GM19452 (cell line): ENCODE data around the gene KCNMA1.

Experiments used
- ATAC-seq: cut with Tn5 transposase; IDR thresholded peaks from one replicate; pipeline ENCODE4 v1.9.1; 2021; ENCODE audit not compliant: unreplicated experiment

The KCNMA1 gene

DNA sequence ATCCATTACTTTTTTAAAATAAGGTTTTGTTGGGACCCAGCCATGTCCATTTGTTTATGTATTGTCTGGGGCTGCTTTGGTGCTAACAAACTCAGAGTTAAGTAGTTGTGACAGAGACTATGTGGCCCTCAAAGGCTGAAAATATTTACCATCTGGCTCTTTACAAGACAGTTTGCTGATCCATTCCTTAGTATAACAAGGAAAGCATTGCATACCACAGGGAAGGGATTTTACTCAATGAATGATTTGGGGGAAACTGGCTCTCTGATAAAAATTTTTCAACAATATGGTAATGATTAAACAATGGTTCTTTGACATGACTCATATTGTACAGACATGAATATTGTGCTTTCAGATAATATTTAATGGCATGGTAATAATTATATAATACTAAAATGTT is 738.1 kb downstream of the KCNMA1 start:
- no peak for ATAC-seq

- ATAC-seq, result no peak
Observed at GRCh38 chr10:76892766-76893479, 744.7 kb downstream of the KCNMA1 start.

- ATAC-seq, result no peak
Observed at GRCh38 chr10:76887223-76888010, 750.2 kb downstream of the KCNMA1 start.

DNA sequence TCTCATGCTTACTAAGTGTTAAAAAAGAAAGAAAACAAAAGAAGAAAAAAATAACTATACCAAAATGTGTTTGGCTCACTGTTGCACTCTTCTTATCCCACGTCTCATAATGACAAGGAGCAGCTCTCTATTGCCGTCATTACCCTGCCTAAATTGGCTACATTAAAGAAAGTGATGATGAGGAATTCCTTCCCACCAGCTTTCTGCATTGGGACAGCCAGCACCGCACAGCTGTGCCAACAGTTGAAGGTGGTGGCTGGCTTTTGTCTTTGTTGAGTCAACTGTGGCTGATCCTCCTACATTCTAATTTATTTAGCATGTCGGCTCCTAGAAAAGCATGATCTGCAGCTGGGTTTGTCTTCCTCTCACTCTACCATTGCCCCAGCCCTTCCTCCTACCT is 751.8 kb downstream of the KCNMA1 start:
- no peak for ATAC-seq

- ATAC-seq, result no peak
Observed at GRCh38 chr10:76884673-76885275, 752.8 kb downstream of the KCNMA1 start.

DNA sequence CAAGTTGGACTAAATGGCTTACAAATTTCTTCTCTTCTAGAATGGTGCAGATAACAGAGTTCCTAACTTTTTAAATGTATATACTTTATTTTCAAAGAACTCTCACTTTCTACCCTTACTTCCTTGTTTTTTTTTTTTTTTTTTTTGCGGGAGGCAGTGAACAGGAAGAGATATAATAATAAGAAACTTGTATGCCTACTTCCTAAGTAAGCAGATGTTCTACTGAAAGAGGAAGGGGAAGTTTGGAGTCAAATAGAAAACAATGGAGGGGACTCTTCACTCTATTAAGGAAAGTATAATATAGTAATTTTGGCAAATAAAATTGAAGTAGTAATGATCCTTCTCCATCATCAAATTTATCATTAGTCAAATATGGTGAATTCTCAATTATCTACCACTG is 754.0 kb downstream of the KCNMA1 start:
- no peak for ATAC-seq

DNA sequence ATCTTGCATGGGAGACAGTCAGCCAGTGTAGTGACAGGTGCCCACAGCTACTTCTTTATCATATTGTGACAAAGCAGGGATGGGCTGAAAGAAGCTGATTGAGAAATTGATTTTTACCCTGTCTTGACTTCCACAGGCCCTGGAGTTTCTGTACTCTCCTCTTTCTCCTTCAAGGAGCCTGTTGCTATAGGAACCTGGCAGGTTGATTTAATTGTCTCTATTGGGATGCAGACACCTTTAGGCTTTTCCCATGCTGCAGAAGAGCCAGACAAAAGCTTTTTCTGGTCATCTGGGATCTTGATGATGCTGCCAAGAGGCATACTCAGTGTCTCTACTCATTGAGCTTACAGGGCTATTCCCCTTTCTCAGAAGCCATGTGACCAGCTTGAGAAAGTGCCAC is 754.8 kb downstream of the KCNMA1 start:
- no peak for ATAC-seq

GRCh38 chr10:76882245-76882644 is 755.4 kb downstream of the KCNMA1 start:
- peak; percentile 51 for ATAC-seq

DNA sequence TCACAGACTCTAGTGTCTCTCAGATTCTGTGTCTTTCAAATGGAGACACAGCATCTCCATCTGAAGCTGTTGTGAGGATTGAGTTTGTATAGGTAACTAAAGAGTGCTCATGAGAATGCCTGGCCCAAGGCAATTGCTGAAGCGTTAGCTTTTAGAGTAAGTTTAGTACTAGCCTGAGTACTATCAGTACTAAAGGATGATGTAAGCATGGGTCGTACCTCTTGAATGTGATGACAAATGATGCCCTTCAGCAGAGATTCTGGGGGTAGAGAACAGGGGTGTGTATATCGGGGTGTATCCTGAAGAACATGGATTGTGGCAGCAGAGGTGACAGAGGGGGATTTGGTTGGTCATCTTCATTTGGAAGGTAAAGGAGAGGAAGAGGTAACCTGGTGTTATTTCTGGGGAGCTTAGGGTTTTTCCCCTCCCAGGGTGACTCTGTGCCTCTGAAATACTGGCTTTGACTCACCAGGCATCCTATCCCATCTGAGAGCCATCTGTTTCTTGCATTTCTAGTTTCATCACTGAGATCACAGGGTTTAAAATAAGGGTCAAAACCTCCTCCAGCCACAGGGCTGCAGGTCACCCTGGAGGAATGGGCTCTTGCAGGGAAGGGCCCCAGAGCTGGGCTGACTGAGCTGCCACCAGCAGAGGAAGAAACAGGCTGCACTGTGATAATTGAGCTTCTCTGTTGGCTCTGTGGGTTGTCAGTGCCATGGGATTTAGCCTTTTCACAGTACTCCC is 756.0 kb downstream of the KCNMA1 start:
- ATAC-seq, result peak; percentile 78

- ATAC-seq, result no peak
Observed at GRCh38 chr10:76880931-76881330, 756.7 kb downstream of the KCNMA1 start.

DNA sequence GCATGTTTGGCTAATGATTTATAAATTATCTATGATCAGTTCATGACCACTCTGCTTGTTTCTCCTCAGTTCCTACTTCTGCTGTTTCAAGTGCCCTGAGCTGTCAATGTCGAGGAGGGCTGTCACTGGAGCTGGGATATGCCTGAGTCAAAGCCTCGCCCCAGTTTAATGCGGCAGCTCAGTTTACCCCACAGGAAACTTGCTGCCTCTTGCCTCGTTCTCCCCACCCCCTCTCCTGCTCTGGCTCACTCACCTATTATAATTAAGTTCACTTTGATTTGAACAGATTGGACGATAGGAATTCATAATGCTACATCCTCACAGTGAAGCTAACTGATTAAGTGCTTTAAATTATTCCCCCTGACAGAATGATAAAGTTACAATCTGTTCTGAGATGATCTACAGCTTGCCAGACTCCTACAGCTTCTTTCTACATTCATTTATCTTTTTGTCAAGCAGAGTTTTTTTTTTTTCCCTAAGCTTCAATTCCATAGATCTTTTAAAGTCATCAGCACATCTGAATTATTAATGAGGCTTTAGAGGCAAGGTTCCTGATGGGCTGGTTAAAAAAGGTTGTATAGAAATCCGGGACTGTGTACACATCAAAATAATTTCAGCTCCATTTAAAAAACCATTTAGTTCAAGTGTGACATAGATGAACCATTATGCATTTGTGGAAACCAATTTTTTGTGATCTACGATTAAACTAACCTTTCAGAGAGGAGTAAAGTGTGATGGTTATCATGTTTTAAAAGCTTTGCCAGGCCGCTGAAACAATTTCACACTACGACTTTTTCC is 758.3 kb downstream of the KCNMA1 start:
- no peak for ATAC-seq

DNA sequence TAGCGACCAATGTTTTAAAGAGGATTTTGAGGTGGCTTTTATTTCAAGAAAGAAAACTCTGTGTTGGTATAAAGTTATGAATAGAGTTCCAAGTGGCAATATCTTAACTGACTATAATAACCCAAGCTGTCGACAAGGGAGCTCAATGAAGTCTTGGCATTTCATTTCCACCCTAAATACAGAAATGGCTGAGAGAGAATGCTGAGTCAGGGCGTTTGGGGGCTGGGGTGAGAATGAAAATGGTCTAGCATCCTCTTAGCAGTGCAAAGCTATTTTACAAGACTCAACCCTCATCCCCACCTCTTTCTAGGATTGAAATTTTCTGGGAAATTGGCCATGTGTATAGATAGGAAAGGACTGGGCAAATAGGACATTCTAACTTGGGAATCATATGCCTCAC is 759.1 kb downstream of the KCNMA1 start:
- ATAC-seq, result no peak

GRCh38 chr10:76874896-76875295 is 762.7 kb downstream of the KCNMA1 start:
- ATAC-seq, result no peak

GRCh38 chr10:76874176-76874575 is 763.4 kb downstream of the KCNMA1 start:
- no peak for ATAC-seq

GRCh38 chr10:76871697-76872295 is 765.8 kb downstream of the KCNMA1 start:
- no peak for ATAC-seq

GRCh38 chr10:76869931-76870330 is 767.7 kb downstream of the KCNMA1 start:
- ATAC-seq, result no peak

GRCh38 chr10:76868098-76868977 is 769.3 kb downstream of the KCNMA1 start:
- ATAC-seq, result no peak

- ATAC-seq, result no peak
Observed at GRCh38 chr10:76866841-76867586, 770.6 kb downstream of the KCNMA1 start.
